Motor neuron (in vitro differentiated cells): ENCODE results near the gene PDCD6IP. TPM values are rescaled to one million over a fixed set of nuclear protein-coding genes. Genes with fewer than 3 reads are reported as not detected.
"Not testable (repeated sequence)": the region's sequence is repeated elsewhere in the genome, so short reads cannot be mapped to it uniquely, and the experiment has no call there.

Source experiments
- ATAC-seq, 8 experiments: fragments of 200-7000 bp; cut with Tn5 transposase; replicated peaks in 6 of 8; 2 replicates each; pipeline ENCODE4 v1.8.0; 2021; ENCODE audit warnings: mild to moderate bottlenecking in 8 of 8, moderate library complexity in 8 of 8
- H3K27ac ChIP-seq, 2 donors: fragments of 250-450 bp; sonication (Bioruptor Pico); 2 replicates each; pipeline ENCODE4 v1.9.0; 2021; ENCODE audit warnings: antibody characterized with exemption in 2 of 2, mild to moderate bottlenecking in 2 of 2, moderate library complexity in 1 of 2
- H3K4me1 ChIP-seq, 2 donors: fragments of 250-450 bp; sonication (Bioruptor Pico); replicated peaks in 1 of 2; 2 replicates each; pipeline ENCODE4 v1.6.1; 2021; ENCODE audit warnings: antibody characterized with exemption in 2 of 2, mild to moderate bottlenecking in 2 of 2, moderate library complexity in 1 of 2
- H3K4me3 ChIP-seq, 5 donors: fragments of 250-450 bp; sonication (Bioruptor Pico); 2 replicates each; pipeline ENCODE4 v1.9.0; 2021; ENCODE audit warnings: antibody characterized with exemption in 5 of 5, mild to moderate bottlenecking in 5 of 5, moderate library complexity in 4 of 5
- WGBS, 10 experiments: fragments of 450-650 bp; shearing (Covaris generic); methylation state at CpG; one replicate each; pipeline ENCODE4 v1.0.0; 2022; 5-methylcytosine and 5-hydroxymethylcytosine counted together
- in situ Hi-C, 9 experiments: fragments of 400-800 bp; cut with MboI; loops; one replicate each; pipeline ENCODE4 v1.15.0; 2021; ENCODE audit warnings: low sequenced_read_pairs in 9 of 9, low pct_unique_long_range_greater_than_20kb in 2 of 9; ENCODE audit not compliant: unreplicated experiment in 9 of 9
- total RNA-seq, 8 experiments: library from RNA; unstranded; fragments of 300-600 nt; gene quantifications; 2 replicates each; pipeline versions ENCODE4 v1.2.3 to v1.2.4, GENCODE V29; 2022

Gene PDCD6IP
- total RNA-seq, 8 experiments from 2014 or later = 56.8 to 166 (median 96.8) TPM

DNA sequence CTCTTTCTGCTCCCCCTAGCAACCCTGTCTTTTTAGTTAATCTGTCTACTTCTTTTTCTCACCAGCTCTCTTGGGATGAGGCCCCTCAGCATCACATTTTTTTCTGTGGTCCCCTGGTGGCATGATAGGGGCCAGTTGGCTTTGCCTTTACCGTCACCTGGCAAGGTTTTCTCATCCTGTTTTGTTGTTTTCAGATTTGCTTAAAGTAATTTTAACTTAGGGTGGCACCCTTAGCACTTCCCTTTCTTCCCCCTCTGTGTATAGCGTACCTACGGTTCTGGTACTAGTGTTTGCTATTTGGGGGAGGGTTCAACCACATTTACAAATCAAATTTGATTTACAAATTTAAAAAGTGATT is 35.6 kb downstream of the PDCD6IP start:
- in situ Hi-C loops = no loop called here
- ATAC-seq = no peak
- Histone ChIP-seq H3K27ac (no peak overlapping the region), H3K4me3 (no peak overlapping the region), H3K4me1 (peaks cover 0 to 5% of the 10 kb centered on the region in 2 donors)
- WGBS, 10 experiments = 79 to 100% (median 94%) methylated on average over 1 to 3 of the region's 3 CpGs; no CpG with 5 or more reads in 1 of the 10 experiments

DNA sequence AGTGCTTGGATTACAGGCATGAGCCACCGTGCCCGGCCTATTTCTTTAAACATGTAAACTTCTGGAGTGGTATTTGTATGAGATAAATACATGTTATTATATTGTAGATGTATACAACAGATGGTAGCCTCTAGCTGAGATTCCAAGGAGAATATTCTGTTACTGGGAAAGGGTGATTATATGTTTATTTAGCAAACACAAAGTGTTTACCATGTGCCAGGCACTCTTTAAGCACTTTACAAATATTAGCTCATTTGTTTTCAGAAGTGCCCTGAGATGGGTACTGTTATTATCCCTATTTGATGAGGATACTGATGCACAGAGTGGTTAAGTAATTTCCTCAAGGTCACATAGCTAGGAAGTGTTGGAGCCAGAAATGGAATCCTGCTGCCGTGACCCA is 38.8 kb downstream of the PDCD6IP start:
- in situ Hi-C loops, ATAC-seq, H3K4me3 ChIP-seq, H3K27ac ChIP-seq, H3K4me1 ChIP-seq: not testable (repeated sequence)
- WGBS, 10 experiments = 80 to 100% (median 100%) methylated on average over 2 of the region's 3 CpGs; no CpG with 5 or more reads in 7 of the 10 experiments

GRCh38 chr3:33839283-33839682 is 40.9 kb downstream of the PDCD6IP start:
- no peak for ATAC-seq
- H3K4me1 ChIP-seq = peaks cover 0 to 5% of the 10 kb centered on the region in 2 donors
- 61 to 100% (median 88%) methylated on average over 1 to 3 of the region's 3 CpGs for WGBS, 10 experiments
- in situ Hi-C loops = no loop called here
- no peak overlapping the region for H3K4me3 ChIP-seq
- H3K27ac ChIP-seq = no peak overlapping the region

- Histone ChIP-seq H3K4me1 (peaks cover 0 to 3% of the 10 kb centered on the region in 2 donors), H3K4me3 (no peak overlapping the region), H3K27ac (no peak overlapping the region)
- WGBS, 10 experiments = 81 to 100% (median 100%) methylated on average over 1 to 2 of the region's 2 CpGs; no CpG with 5 or more reads in 4 of the 10 experiments
- in situ Hi-C loops = no loop called here
- no peak for ATAC-seq
Observed at GRCh38 chr3:33840179-33840578, 41.7 kb downstream of the PDCD6IP start.

DNA sequence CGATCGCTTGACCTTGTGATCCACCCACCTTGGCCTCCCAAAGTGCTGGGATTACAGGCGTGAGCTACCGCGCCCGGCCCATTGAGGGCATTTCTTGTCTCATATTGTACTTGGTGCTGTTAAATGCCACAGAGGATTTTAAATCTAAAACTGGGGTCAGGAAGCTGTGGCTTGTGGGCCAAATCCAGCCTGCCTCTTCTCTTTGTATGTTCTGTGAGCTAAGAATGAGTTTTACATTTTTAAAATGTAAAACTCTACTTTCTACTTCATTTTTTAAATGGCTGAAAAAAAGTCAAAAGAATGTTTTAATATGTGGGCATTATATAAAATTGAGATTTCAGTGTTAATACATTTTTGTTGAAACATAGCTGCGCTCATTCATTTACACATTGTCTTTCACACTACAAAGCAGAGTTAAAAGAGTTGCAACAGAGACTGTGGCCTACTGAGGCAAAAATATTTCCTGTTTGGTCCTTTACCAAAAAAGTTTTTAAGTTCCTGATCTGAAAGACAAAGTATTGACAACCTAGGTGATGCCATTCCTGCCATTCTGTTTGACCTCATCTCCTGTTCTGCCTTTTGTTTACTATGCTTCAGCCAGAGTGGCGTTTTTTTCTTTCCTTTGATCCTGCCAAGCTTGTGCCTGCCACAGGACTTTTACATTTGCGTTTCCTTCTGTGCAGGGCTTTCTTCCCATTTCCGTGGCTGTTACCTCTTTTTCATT is 50.4 kb downstream of the PDCD6IP start:
- H3K4me3 ChIP-seq = no peak overlapping the region
- 54 to 96% (median 81%) methylated on average over 2 to 10 of the region's 10 CpGs for WGBS, 10 experiments
- no peak for ATAC-seq
- no peak overlapping the region for H3K27ac ChIP-seq
- H3K4me1 ChIP-seq = no peaks in the 10 kb centered on the region
- in situ Hi-C loops = no loop called here

DNA sequence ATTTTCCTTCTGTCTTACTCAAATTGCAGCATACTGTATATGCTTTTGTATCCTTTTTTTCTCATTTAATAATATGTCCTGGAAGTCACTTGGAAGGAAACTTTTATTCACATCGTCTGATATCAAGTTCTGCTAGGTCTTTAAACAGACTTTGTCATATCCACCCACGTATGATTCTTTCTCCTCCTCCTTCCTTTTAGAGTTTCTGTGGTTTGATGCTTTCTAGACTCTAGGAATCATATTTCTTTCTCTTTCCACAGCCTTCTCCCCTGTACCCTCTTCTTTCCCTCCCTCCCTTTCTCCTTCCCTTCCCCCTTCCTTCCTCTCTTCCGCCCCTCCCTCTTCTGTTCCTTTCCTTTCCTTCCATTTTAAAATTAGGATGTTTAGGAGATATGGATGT is 52.2 kb downstream of the PDCD6IP start:
- ATAC-seq = peak in 1 of 8 experiments; percentile 13
- 17 to 100% methylated on average over 1 of the region's 3 CpGs; no CpG with 5 or more reads in 8 of the 10 experiments for WGBS, 10 experiments
- H3K4me3 ChIP-seq, in situ Hi-C loops, H3K4me1 ChIP-seq, H3K27ac ChIP-seq: not testable (repeated sequence)

DNA sequence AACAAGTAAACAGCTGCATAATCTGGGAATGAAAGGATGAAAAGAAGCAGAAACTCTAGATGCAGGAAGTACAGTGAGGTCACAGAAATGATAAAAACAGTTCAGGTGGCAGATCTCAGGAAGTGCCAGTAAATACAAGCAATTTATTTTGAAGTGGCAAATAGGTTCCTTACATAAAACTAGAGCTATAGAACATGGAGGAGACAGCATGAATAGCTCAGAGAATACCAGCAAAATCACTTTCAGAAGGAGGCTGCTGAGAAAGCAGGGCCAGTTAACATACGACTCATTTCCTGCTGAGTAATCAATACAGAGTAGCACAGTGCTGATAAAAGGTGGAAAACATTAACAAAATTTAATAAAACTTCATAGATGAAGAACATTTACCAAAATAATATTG is 57.0 kb downstream of the PDCD6IP start:
- H3K27ac ChIP-seq, H3K4me1 ChIP-seq, H3K4me3 ChIP-seq, in situ Hi-C loops: not testable (repeated sequence)
- peak in 2 of 8 experiments; percentile 29 to 56 for ATAC-seq
- 14 to 91% (median 71%) methylated on average over 1 of the region's 1 CpG; no CpG with 5 or more reads in 4 of the 10 experiments for WGBS, 10 experiments

DNA sequence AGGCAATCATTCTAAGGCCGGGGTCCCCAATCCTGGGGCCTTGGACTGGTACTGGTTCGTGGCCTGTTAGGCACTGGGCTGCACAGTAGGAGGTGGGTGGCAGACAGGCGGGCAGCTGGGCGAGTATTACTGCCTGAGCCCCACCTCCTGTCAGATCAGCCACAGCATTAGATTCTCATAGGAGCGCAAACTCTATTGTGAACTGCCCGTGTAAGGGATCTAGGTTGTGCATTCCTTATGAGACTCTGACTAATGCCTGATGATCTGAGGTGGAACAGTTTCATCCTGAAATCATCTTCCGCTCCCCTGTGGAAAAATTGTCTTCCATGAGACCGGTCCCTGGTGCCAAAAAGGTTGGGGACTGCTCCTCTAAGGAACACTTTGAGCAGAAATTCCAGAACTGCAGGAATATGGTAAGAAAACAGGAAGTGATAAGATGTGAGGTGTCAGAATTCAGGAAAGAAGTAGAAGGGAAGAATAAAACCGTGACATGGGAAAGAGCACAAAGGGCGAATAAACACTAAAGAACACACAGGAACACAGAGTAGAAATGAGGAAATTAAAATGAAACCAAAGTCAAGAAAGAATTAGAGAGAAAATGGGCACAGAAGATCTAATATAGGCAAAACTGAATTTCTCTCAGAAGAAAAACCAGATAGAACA is 57.6 kb downstream of the PDCD6IP start:
- Histone ChIP-seq H3K27ac (no peak overlapping the region), H3K4me1 (no peaks in the 10 kb centered on the region), H3K4me3 (no peak overlapping the region)
- 79 to 100% (median 91%) methylated on average over 3 to 8 of the region's 10 CpGs for WGBS, 10 experiments
- peak in 1 of 8 experiments; percentile 16 for ATAC-seq
- in situ Hi-C loops = no loop called here

DNA sequence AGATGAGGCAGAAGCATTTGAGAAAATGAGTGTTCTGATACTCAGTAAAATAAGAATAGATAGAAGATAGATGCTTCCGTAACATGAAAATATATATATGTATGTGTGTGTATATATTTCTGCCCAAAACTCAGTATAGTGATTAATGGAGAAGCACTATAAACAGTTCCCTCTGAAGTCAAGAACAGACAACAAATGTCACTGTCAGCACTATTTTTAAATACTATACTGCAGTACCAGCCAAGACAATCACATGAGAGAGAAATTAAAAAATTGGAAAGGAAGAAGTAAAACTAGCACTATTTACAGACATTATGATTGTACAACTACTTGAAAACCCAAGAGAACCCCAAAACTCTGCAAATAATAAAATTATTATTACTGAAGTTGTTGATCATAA is 59.3 kb downstream of the PDCD6IP start:
- H3K4me1 ChIP-seq, in situ Hi-C loops, ATAC-seq, H3K4me3 ChIP-seq, H3K27ac ChIP-seq: not testable (repeated sequence)
- WGBS, 10 experiments = 86 to 100% (median 100%) methylated on average over 1 of the region's 1 CpG; no CpG with 5 or more reads in 2 of the 10 experiments

DNA sequence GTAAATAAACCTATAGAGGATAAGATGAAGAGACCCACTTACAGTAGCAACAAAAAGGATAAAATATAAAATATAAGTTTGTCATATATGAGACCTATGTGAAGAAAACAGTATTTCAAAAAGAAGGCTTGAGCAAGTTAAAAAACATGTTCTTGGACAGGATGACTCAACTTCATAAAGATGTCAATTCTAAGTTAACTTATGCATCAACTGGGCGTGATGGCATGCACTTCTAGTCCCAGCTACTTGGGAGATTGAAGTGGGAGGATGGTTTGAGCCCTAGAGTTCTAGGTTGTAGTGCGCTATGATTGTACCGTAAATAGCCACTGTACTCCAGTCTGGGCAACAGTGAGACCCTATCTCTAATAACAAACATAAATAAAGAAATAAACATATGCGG is 59.7 kb downstream of the PDCD6IP start:
- Histone ChIP-seq H3K4me3 (no peak overlapping the region), H3K4me1 (no peaks in the 10 kb centered on the region), H3K27ac (no peak overlapping the region)
- in situ Hi-C loops = no loop called here
- ATAC-seq = peak in 2 of 8 experiments; percentile 73 to 75
- 83 to 100% (median 100%) methylated on average over 1 to 4 of the region's 4 CpGs; no CpG with 5 or more reads in 3 of the 10 experiments for WGBS, 10 experiments

GRCh38 chr3:33860373-33861050 is 62.1 kb downstream of the PDCD6IP start:
- no peak overlapping the region for H3K27ac ChIP-seq
- no peak overlapping the region for H3K4me3 ChIP-seq
- peak in 2 of 8 experiments; percentile 72 to 92 for ATAC-seq
- in situ Hi-C loops = no loop called here
- H3K4me1 ChIP-seq = no peaks in the 10 kb centered on the region
- WGBS, 10 experiments = 23 to 100% (median 87%) methylated on average over 1 to 4 of the region's 4 CpGs

DNA sequence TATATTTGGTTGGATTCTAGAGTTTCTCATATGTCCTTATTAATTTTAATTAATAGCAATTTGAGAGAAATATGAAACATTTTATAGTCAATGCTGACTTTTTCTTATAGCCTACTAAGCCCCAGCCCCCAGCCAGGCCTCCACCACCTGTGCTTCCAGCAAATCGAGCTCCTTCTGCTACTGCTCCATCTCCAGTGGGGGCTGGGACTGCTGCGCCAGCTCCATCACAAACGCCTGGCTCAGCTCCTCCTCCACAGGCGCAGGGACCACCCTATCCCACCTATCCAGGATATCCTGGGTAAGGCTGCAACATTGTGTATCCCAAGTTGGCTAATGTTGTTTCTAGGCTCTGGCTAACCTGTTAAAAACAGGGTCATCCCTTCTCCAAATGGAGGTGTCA is 66.7 kb downstream of the PDCD6IP start:
- Histone ChIP-seq H3K4me1 (no peaks in the 10 kb centered on the region), H3K4me3 (no peak overlapping the region), H3K27ac (no peak overlapping the region)
- 77 to 100% (median 88%) methylated on average over 1 to 4 of the region's 4 CpGs; no CpG with 5 or more reads in 4 of the 10 experiments for WGBS, 10 experiments
- in situ Hi-C loops = no loop called here
- no peak for ATAC-seq

GRCh38 chr3:33868309-33868708 is 69.9 kb downstream of the PDCD6IP start:
- Histone ChIP-seq H3K4me1 (no peaks in the 10 kb centered on the region), H3K27ac (no peak overlapping the region), H3K4me3 (no peak overlapping the region)
- 60 to 86% (median 79%) methylated on average over 1 of the region's 1 CpG; no CpG with 5 or more reads in 4 of the 10 experiments for WGBS, 10 experiments
- in situ Hi-C loops = no loop called here
- no peak for ATAC-seq
